RWPE1 (cell line): Measurements from ENCODE around the gene MRE11.
A peak's percentile ranks its signal among the peaks of the same experiment; 100 is the strongest.

Source experiments
- CTCF ChIA-PET: fragments of 350-600 bp; sonication (Branson Sonifier 250); formaldehyde crosslinking; extraction: SDS; loops from one replicate; lab custom pipeline; 2021; lab: Yijun Ruan, JAX
- POLR2A ChIA-PET: fragments of 400-600 bp; formaldehyde crosslinking; extraction: SDS; loops from one replicate; lab custom pipeline; 2020; ENCODE audit warnings: antibody characterized with exemption; ENCODE audit not compliant: low non-redundant PET; lab: Yijun Ruan, JAX
- DNase-seq: peaks from one replicate; pipeline ENCODE4 v3.0.0; 2012; ENCODE audit warnings: low spot score
- H3K27ac ChIP-seq: fragments of 450-650 bp; 2 replicates; pipeline ENCODE4 v1.5.1; 2017
- CTCF ChIP-seq: fragments of 450-650 bp; conservative IDR thresholded peaks from 2 replicates; pipeline ENCODE4 v1.5.1; 2017; ENCODE audit warnings: low read depth, mild to moderate bottlenecking

MRE11 gene

GRCh38 chr11:94449437-94449836 lies 44.2 kb downstream of the MRE11 start:
- DNase-seq: peak; percentile 51
- CTCF ChIA-PET: interaction anchor here (0.6 to 1.0 kb wide), 2 partner anchors 56 to 554 kb away, joined by 3 read pairs; no protein-coding TSS in a partner anchor
- H3K27ac ChIP-seq: no peak overlapping the region
- POLR2A ChIA-PET: no interaction called here
- TF ChIP-seq CTCF: no peak

GRCh38 chr11:94449029-94449428 lies 44.6 kb downstream of the MRE11 start:
- POLR2A ChIA-PET: no interaction called here
- CTCF ChIA-PET: interaction anchor here (0.6 to 1.0 kb wide), 2 partner anchors 56 to 554 kb away, joined by 3 read pairs; no protein-coding TSS in a partner anchor

GRCh38 chr11:94447149-94447548 lies 46.5 kb downstream of the MRE11 start:
- no peak overlapping the region for H3K27ac ChIP-seq
- ChIA-PET POLR2A (no interaction called here), CTCF (interaction anchor here (0.7 kb wide), 1 partner anchor 740 kb away, joined by 4 read pairs; no protein-coding TSS in a partner anchor)
- no peak for DNase-seq
- no peak for TF ChIP-seq CTCF

More at GRCh38 chr11:94449029-94449428, 44.6 kb downstream of the MRE11 start:
- TF ChIP-seq CTCF: no peak
- no peak for DNase-seq
- no peak overlapping the region for H3K27ac ChIP-seq

- CTCF ChIA-PET: interaction anchor here (0.7 kb wide), 1 partner anchor 549 kb away, joined by 5 read pairs; no protein-coding TSS in a partner anchor
These were observed 48.0 kb downstream of the MRE11 start for GRCh38 chr11:94445641-94446040.

GRCh38 chr11:94433049-94433448 lies 60.6 kb downstream of the MRE11 start:
- no peak for TF ChIP-seq CTCF

More at GRCh38 chr11:94445641-94446040, 48.0 kb downstream of the MRE11 start:
- TF ChIP-seq CTCF: no peak
- POLR2A ChIA-PET: no interaction called here
- no peak for DNase-seq
- H3K27ac ChIP-seq: no peak overlapping the region

GRCh38 chr11:94424662-94425061 lies 69.0 kb downstream of the MRE11 start:
- ChIA-PET POLR2A (no interaction called here), CTCF (interaction anchor here (1.0 kb wide), 1 partner anchor 530 kb away, joined by 3 read pairs; no protein-coding TSS in a partner anchor)
- H3K27ac ChIP-seq: no peak overlapping the region
- no peak for DNase-seq
- TF ChIP-seq CTCF: no peak

More at GRCh38 chr11:94433049-94433448, 60.6 kb downstream of the MRE11 start:
- H3K27ac ChIP-seq: no peak overlapping the region
- DNase-seq: no peak
- ChIA-PET POLR2A (no interaction called here), CTCF (no interaction called here)
